Stimulated activated CD8-positive, alpha-beta memory T cell treated with anti-CD3 and anti-CD28 coated beads, Interleukin-2, amount 100 ng/mL, for 48 hours (primary cell): Measurements from ENCODE around the gene SHC1.

ENCODE experiments used
- DNase-seq, 2 donors: peaks; one replicate each; pipeline ENCODE4 v3.0.0-alpha.2; 2020; ENCODE audit warnings: low read depth in 2 of 2

The SHC1 gene

DNA sequence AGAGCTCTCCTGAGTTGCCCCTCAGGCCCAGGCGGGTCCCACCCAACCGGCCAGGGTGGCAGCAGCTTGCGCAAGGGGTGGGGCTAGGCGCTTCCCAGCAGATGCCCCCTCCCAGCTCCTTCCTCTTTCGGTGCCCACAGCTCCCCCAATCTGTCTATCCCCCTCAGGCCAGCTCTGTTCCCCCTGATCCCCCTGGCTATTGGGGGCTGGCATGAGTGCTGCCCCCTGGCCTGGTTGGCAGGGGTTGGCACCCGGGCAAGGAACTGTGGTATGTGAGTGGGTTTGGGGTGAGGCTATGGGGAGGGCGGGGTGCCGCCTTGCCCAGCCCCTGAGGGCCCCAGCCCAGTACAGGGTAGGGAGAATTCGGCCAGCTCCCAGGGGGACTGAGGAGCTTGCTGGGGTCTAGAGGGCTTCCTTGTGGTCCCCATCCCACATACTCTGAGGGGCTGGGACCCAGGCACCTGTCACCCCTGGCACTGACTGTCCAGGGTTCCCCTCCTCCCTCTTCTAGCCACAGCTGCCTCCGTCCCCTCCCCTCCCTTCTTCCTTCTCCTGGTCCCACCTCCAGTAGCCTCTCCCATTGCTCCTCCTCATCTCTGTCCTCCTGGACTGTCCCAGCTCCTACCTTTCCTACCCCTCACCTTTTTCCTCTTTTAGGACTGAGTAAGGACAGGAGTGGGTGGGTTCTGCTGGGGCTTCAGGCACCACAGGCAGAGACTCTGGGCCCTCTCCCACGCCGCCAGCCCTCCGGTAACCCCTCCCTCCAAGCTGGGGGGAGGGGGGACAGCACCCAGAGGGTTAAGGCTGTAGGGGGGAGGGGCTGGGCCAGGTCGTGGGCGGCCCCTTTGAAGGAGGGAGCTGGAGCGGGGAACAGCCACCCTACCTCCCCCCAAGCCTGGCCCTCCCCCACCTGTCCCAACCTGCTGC is 37.7 kb upstream of the SHC1 start:
- DNase-seq = no peak

DNA sequence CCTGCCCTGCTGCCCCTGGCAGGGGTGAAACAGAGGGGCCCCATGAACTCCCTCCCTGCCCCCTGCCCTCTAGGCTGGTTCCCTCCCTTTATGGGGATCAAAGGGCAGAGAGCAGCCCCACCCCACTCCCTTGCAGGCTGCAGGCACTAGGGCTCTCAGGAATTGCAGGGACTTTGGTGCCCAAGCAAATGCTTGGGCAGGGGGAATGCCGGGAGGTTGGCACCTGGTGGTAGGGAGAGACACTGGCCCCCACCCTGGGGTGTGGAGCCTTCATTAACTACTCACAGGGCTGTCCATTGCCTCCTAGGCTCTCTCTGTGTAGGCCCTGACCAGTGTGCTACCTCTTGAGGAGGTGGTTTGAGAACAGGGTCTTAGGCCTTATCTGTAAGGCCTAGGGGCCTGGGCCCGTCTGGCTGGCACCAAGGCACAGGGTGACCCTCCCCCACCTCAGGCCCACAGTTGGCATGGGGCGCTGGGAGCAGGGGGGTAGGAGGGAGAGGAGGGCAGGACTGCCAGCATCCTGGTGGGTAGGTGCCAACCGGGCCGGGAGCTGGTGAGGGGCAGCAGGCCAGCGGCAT is 36.8 kb upstream of the SHC1 start:
- DNase-seq = no peak

DNA sequence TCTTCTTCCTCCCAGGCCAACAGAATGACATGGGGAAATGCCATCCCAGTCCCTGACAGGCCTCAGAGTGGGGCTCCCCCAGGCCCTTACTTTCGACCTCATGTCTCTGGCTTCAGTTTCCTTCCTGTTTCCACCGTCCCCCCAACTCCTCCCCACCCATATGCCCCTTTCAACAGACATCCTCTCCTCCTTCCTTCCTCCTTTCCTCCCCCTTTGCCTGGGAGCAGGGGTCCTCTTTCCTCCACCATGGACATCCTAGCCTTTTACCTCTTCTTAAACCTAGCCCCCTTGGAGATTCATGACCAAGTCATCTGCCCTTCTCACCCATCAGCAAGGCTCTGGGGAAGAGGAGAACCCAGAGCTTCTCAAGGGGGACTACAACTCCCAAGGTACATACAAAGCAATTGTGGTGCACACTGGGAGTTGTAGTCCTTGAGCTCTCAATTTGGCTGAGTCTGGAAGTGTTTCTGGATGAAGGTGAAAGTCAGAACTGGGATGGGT is 36.1 kb upstream of the SHC1 start:
- DNase-seq = no peak

DNA sequence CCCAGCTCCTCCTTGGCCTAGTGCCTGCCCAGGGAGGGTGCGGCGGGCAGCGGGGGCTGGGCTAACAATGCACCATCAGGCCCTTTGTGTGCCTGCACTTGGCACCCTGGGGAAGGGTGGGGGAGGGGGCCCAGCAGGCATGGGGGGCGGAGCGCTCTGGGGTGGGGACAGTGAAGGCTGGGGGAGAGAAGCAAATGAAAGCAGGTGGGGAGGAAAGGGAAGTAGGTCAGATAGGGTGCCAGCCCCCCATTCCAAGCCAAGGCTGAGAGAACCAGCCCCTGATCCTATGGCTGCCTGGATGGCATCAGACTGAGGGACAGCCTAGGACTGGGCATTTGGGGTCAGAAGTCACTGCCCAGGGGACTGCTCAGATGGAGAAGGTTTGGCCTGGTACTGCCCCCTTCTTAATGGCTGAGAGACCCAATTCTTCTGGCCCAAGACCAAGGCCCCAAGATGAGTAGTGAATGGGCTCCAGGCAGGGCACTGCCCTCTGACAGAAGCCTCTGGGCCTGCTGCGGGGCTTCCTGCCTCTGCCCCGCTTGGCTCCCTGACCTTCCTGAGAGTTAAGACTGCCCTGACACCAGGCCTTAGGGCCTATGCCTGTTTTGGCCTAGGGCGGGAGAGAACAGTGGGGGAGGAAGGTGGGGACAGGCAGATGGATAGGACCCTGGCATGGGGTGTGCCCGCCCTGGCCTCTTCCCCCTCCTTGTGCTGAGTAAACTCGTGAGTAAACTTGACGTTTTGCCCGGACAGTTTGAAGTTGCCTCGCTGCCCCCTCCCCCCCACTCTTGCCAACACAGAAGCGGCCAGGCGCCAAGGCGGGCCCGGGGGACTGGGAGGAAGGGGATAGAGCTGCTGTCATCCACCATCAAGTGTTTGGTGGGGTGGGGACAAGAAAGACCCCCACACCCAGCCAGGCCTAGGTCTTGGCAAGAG is 34.8 kb upstream of the SHC1 start:
- DNase-seq = no peak

DNA sequence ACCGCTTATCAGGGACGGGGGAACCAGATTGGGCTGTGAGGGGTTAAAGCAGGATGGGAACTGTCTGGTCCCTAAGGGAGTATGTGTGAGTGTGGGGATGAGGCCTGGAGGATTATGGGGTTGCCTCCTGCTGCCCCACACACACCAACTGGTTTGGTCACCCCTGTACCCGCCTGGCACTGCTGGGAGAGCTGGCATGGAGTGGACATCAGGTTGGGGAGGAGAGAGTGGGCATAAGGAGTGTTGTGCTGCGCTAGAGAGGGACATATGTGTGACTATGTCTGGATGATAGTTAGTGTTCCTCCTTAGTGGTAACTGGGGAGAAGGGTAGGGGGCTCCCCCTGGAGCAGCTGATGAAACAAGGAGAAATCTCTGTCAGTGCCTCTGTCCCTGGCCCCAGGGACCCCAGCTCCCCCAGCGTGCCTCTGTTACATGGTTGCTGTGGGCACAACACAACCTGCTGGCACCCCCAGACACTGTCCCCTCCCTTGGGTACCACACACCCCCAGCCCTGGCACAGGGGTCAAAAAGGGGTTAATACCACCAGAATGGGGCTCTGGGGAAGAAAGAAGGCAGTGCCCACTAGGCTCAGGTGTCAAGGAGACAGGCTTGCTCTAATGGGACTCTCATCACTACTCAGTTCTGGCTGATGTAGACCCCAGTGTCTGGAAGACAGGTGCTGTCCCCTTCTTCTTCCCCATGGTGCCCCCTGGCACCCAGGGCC is 34.0 kb upstream of the SHC1 start:
- DNase-seq = no peak

DNA sequence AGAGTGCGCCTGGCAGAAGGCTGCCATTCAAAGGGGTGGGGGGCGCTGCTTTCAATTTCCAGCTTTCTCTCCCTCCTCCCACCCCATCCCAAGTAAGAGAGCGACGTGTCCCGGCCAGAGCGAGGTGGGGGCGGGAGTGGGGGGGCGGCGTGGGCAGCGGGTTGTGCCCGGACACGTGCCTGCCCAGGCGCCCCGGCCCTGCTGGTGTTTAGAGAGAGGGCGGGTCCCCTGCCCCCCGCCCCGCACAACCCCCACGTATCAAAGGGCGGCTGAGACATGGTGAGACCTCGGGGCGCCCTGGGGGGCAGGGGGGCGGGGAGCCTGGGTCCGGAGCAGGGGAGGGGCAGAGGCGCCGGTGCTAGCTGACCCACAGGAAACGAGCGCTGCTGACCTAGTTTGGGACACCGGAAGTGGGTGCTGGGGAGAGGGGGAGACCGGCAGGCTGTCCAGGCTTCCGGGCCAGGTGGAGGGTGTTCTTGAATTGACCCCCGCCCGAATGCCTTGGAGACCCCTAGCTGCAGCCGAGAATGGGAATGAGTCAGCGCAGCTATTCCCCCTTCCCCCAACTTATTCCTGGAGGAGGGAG is 33.3 kb upstream of the SHC1 start:
- DNase-seq = no peak

DNA sequence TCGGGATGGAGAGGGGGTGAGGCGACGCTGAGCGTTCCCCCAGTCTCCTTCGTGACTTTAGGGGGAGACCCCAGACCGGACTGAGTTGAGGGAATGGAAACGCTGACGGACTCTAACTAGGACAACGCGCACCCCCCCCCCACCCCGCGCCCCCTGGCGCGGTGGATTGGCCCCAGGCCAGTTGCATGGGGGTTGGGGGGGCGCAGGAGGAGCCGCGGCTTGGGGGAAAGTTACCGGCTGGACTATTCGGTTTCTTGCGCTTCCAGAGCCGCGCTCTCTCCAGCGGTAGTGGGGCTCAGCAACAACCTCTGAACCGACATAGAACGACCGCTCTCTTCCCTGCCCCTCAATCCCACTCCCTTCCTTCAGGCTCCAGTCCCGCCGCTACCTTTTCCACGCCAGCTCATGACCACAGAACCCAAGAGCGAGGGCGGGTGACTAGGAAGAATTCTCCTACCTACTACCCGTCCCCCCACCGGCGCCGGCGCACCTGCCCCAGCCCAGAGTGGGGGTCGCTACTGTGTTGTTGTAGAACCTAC is 32.7 kb upstream of the SHC1 start:
- DNase-seq = no peak

DNA sequence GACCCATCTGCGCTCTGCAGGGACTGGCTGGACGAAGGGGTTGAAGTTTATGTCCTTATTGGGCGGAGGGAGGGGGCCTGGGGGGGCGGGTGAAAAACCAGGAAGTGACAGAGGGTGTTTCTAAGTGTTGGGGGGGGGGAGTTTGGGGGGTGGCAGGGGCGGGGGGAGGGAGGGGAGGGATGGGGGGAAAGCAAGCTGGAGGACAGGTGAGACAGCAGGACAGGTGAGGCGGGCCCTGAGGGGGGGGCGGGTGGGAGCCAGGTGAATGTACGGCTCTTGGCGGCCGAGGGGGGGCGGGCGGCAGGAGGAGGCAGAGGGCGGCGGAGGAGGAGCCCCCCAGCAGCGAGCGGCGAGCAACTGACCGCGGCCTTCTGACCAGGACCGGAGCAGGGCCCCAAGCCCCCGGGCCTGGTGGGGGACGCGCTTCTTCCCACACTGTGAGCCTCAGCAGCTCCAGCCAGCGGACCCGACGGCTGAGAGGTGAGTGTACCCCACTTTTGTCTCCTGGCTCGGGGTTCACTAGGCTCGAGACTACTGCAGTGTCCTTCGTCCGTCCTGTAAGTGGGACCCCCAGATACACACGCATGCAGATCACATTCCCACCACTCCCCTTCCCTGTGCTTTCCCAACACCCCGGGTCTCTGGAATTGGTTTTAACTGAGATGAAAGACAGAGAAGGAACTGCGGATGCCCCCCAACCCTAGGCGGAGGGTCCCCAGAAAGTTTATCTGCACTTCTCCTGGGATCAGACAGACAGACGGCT is 32.1 kb upstream of the SHC1 start, which contains the start of gene ZBTB7B:
Gene ZBTB7B, plus strand, starts transcription at position 339 of the 763 bp plus-strand sequence. CDS start 11,859 bp downstream, outside the sequence.
- DNase-seq = no peak

DNA sequence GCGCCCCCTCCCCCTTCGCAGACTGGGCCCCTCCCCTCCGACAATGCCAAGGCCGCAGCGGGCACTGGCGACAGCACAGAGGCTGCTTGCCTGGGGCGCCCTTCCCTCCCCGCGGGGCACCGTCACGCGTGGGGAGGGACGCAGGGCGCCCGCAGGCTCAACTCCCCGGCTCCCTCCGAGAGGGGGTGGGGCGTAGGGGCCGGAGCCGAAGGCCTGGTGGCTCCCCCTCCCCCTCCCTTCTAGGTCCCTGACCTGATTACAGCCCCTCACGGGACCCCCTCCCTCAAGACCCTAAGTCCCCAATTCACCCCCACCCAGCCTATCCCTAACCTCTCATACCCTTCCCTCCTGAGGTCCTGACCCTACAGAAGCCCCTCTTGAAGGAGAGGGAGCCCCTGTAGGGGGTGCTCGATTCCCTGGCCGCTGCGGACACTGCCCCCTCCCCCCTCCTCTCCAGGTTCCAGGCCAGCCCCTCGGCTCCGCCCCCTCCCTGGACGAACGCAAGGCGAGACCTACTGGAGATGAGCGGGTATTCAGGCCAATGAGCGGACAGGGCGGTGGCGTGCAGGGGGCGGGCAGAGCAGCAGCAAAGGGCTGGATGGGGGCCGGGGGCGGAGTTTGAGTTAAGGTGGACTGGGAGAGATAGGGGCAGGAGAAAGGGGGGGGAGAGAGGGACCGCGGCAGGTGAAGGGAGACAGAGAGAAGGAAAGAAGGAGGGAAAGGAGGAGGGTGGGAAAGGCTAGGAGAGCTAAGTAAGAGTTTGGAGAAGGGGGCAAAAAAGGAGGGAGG is 31.3 kb upstream of the SHC1 start:
- peak; percentile 97 to 98 for DNase-seq

DNA sequence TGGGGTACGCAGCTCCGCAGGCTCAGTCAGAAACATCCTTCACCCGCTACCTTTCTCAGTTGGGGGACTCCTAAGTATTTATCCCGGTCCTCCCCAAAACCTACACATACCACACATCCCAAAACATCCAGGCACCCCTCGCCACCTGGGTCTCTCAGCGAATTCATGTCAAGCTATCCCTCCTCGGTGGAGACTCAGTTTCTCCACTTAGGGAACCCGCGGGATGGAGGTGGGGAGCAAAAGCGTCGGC is 30.8 kb upstream of the SHC1 start:
- DNase-seq = no peak

DNA sequence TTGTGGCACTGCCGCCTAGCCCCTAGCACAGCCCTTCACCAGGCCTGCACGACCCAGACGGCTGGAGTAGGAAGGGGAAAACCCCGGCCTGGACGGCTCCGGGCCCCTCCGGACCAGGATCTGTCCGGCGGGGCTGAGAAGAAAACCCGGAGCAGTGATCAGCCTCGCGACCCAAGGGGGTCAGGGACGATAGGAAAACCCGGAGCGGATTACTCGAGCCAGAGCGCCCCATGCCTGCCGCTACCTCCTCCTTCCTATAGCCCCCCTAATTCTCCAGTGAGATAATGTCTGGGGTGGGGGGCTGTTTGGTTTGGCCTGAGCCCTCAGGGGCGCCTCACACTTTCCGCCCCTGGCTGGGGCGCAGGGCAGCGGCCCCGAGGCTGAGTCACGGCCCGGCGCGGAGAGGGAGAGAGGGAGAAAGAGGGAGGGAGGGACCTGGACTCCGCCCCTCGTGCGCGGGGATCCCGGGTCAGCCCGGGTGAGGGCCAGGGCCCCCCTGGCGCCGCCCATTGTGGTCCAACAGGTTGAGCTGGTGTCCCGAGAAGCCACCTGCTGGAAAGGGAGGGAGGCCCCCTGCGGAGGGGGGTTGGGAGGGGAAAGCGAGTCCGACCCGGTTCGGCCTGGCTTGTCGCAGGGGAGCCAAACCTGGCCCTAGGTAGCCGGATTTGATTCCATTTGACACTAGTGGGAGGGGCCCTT is 30.3 kb upstream of the SHC1 start:
- DNase-seq = peak; percentile 82

DNA sequence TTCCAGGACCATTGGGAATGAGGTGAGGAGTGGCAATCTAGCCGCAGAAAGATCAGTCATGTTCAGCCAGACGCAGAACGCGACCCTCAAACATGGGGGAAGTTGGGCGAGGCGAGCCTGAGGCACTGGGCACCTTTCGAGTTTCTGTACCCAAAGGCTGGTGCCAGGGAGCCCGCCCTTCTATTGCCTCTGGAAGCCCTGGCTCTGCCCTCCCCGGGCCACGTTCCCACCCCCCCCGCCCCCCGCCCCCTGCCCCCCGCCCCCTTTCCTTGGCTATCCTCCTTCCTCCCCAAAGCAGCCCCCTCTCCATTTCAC is 29.8 kb upstream of the SHC1 start:
- no peak for DNase-seq

DNA sequence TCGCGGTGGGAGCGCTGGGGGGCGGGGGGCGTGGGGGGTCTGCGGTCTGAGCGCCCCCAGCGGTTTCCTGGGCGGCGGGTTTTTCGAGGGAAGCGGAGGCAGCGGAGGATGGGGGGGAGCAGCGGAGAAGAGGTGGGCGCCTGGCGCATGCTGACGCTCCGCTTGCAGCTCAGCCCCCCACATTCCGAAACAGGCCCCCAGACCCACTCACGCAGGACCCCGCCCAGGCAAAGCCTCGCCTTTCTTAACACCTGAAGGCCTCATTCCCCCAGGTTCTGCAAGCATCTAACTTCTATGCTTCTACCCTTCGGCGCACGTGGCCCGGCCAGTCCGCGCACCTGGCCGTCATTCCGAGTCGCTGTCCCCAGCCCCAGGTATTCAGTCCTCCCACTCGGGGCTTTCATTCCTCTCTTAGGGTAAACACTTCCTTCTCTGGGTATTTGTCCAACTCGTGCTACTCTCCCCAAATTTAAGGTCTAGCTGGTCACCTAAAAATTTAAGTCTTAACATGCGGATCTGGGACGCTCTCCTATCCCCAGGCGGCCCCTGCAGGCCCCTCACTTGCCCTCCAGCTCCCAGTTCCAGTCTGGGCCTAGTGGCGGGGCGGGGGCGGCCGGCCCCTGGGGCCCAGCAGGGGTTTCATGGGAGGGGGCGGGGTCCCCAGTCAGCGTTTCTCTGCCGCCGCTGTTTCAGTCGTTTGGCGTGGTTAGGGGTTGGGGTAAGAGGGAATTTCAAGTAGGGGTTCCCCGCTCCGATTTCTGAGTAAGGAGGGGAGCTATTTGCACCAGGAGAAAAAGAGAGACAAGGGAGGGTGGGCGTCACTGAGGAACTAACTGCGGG is 29.2 kb upstream of the SHC1 start:
- DNase-seq = peak; percentile 54 to 72

DNA sequence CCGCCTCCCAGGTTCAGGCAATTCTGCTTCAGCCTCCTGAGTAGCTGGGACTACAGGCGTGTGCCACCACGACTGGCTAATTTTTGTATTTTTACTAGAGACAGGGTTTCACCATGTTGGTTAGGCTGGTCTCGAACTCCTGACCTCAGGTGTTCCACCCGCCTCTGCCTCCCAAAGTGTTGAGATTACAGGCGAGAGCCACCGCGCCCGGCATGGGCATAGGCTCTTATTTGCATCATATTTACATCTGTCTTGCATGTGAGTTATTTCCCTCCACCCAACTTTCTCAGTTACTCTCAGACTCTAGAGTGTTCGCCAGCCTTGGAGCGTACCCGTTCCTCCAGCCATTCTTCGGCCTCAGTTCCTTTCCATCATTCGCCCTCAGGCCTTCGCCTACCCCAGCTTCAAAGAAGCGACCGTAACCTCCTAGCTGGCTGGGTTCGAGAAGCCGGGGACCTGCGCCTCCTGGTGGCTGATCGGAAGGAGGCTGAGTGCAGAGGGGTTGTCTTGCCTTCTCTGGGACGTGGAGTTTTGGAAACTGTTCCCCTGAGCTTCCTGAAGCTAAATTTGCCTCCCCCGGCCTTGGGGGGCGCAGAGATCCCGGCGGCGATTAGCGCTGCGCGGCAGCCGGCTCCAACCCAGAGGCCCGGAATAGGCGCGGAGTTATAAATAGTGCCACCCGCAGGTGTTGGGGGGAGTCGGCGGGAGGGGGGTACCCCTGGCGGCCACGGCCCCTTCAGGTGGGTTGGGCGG is 28.4 kb upstream of the SHC1 start:
- peak; percentile 72 to 81 for DNase-seq

DNA sequence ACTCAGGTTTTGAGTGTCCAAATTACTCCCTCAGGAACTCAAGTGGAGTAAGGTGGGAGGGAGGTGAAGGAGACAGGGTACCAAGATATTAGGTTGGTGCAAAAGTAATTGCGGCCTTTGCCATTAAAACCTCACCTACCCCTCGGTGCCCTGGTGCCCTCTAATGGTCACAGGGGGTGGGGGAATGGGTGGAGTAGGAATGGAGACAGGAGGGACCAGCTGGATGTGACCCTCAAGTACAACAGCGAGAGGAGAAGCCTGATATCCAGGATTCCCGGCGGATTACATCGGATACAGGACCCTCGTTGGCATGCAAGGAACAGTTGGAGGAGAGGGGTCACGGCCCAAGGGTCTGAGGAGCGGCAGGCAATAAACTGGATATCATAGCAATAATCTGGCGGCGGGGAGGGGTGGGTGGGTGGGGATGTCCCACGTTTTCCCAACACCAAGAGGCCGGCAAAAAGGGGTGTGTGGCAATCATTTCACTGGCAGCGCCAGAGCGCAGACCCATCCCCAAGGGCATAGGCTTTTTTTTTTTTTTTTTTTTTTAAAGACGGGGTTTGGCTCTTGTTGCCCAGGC is 27.7 kb upstream of the SHC1 start:
- no peak for DNase-seq

DNA sequence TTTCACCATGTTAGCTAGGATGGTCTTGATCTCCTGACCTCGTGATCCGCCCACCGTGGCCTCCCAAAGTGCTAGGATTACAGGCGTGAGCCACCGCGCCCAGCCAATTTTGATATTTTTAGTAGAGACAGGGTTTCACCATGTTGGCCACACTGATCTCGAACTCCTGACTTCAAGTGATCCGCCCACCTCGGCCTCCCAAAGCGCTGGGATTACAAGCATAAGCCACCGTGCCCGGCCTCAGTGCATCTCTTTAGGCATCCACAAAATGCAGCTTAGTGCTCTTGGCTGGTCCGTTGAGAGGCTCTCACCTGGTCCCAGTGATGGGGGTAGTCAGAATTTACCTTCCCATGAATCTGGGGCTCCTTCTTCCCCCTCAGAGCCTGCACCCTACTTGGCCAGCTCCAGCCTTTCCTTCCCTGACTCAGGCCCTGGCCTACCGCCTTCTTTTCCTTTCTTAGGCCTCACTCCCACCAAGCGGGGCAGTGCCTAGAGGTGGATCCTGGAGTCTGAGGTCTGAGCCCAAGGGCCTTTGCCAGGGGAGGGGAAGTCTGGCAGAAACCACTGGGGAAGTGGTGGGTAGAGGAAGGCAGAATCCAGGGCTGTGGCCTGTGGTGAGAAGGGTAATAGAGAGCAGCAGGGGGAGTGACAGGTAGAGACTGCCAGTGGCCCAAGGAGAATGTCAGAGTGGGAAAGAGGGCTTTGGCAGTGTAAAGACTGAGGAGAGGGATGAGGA is 26.6 kb upstream of the SHC1 start:
- DNase-seq = no peak
